GM21619 (cell line): ENCODE data around the gene RASA1.
"Not testable (repeated sequence)": the region's sequence is repeated elsewhere in the genome, so short reads cannot be mapped to it uniquely, and the experiment has no call there.

Experiments used
- ATAC-seq: cut with Tn5 transposase; IDR thresholded peaks from one replicate; pipeline ENCODE4 v1.9.1; 2021; ENCODE audit not compliant: unreplicated experiment

Gene RASA1

GRCh38 chr5:87278590-87279100 lies 11.0 kb downstream of the RASA1 start:
- ATAC-seq = no peak

GRCh38 chr5:87282269-87282668 lies 14.6 kb downstream of the RASA1 start:
- no peak for ATAC-seq

DNA sequence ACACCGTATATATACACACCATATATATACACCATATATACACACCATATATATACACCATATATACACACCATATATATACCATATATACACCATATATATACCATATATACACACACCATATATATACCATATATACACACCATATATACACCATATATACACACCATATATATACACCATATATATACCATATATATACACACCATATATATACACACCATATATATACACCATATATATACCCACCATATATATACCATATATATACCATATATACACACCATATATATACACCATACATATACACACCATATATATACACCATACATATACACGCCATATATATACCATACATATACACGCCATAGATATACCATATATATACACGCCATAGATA lies 19.6 kb downstream of the RASA1 start:
- not testable (repeated sequence) for ATAC-seq

- ATAC-seq = no peak
Measured at GRCh38 chr5:87298692-87299362, 31.1 kb downstream of the RASA1 start.

DNA sequence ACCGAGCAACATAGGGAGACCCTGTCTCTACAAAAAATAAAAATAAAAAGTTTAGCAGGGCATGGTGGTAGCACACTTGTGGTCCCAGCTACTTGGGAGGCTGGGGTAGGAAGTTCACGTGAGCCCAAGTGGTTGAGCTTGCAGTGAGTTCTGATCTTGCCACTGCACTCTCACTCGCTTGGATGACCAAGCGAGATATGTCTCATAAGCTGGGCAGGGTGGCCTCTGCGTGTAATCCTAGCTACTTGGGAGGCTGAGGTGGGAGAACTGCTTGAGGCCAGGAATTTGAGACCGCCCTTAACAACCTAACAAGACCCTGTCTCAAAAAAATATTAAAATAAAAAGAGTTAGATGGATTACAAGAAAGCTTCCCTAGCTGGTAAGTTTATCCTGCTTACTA lies 32.5 kb downstream of the RASA1 start:
- ATAC-seq = no peak

- no peak for ATAC-seq
Measured at GRCh38 chr5:87300744-87301143, 33.1 kb downstream of the RASA1 start.

GRCh38 chr5:87302061-87302460 lies 34.4 kb downstream of the RASA1 start:
- ATAC-seq = no peak

DNA sequence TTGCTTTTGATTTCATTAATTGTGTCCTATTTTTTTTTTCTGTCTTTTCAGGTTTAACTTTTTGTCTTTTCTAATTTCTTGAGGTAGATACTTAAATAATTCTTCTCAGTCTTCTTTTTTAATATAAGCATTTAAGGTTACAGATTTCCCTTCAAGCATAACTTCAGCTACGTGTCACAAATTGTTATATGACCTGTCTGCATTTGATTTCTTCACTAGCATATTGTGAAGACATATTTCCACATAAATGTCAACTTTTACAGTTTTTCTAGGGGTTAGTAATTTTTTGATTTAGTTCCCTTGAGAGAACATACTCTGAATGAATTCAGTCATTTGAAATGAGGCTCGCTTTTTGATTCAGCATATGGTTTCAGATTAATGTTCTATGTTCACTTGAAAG lies 35.6 kb downstream of the RASA1 start:
- no peak for ATAC-seq

DNA sequence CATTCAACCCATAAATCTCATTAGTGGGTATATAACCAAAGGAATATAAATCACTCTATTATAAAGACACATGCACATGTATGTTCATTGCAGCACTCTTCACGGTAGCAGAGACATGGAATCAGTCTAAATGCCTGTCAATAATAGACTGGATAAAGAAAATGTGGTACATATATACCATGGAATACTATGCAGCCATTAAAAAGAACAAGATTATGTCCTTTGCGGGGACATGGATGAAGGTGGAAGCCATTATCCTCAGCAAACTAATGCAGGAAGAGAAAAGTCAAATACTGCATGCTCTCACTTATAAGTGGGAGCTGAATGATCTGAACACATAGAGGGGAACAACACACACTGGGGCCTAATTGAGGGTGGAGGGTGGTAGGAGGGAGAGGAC lies 38.4 kb downstream of the RASA1 start:
- ATAC-seq = not testable (repeated sequence)

GRCh38 chr5:87307796-87308423 lies 40.2 kb downstream of the RASA1 start:
- ATAC-seq = peak; percentile 94

DNA sequence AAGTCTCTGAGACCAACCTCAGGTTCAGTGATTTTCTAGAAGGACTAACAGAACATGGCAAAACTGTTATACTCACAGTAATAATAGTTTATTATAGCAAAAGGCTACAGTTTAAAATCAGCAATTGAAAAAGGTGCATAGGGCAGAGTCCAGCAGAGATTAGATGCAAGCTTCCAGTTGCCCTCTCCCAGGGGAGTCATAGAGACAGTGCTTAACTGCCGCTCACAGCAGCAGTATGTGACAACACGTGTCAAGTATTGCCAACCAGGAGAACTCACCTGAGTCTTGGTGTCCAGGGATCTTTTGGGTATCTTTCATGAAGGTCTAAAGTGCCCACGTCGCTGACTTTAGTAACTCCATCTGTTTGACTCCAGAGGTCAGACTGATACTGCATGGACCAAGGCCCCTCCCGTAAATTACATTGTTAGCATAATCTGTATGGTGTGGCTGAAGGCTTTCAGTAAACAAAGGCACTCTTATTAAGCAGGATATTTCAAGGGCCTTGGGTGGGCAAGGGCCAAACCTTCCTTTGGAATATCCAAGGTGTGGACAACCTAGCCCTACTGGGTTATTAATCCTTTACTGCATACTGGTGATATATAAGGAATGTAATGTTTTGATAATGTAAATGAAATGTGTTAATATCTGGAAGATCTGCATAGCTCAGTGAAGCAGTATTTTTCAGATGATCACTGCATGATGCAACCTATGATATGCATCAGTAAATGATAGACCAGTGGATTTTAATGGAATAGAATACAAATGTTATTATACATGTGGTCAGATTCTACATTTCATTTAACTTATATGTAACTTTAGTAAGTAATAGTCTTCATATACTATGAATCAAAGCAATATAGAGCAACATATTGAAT lies 44.0 kb downstream of the RASA1 start:
- ATAC-seq = no peak

GRCh38 chr5:87313216-87313615 lies 45.5 kb downstream of the RASA1 start:
- ATAC-seq = no peak

DNA sequence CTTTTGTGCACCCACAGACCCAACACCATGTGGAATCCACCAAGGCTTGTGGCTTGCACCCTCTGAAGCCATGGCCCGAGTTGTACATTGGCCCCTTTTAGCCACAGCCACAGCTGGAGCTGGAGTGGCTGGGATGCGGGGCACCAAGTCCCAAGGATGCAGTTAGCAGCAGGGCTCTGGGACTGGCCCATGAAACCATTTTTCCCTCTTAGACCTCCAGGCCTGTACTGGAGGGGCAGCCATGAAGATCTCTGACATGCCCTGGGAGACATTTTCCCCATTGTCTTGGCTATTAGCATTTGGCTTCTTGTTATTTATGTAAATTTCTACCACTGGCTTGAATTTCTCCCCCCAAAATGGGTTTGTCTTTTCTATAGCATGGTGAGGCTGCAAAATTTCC lies 51.8 kb downstream of the RASA1 start:
- no peak for ATAC-seq

- no peak for ATAC-seq
Measured at GRCh38 chr5:87321605-87322004, 53.9 kb downstream of the RASA1 start.

DNA sequence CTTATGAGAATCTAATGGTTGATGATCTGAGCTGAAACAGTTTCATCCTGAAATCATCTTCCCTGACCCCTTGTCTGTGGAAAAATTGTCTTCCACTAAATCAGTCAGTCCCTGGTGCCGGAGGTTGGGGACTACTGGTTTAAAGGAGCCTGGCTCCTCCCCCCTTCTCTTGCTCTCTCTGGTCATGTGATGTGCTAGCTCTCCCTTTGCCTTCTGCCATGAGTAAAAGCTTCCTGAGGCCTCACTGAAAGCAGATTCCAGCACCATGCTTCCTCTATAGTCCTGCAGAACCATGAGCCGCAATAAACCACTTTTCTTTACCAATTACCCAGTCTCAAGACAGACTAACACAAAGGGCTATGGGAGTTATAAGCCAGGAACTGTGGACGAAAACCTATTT lies 54.7 kb downstream of the RASA1 start:
- ATAC-seq = no peak

GRCh38 chr5:87327998-87328397 lies 60.3 kb downstream of the RASA1 start:
- ATAC-seq = no peak

- no peak for ATAC-seq
Measured at GRCh38 chr5:87329114-87329513, 61.4 kb downstream of the RASA1 start.

DNA sequence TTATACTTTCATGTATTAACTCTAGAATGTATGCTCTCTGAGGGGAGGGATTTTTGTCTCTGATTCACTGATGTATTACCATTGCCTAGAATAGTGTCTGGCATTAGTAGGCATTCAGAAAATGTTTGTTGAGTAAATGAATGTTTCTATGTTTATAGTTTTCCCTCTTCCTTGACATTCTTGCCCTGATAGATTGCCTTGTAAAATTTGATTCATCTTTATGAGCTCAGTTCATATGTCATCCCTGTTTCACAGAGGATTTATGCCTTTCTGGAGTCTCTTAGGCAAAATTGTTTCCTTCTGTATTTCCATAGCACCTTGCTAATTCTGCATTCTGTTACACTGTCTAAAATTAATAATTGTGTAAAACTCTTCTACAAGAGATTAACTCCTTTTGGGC lies 72.3 kb downstream of the RASA1 start:
- ATAC-seq = no peak

DNA sequence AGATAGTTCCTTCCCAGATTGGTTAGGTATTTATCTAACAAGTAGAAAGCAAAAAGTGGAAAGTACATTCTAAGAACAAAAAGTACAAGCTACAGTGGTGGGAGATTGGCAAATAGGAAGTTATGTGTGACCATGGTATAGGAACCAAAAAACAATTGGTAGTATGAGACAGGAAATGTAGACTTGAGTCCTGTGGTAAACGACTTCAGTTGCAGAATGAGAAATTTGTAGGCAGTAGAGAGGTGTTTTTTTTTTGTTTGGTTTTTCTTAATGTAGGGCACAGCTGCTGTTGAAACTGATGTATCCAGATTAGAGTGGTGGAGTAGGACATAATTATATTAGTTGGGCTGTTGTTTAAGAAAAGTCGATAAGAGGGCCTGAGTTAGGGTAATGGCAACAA lies 73.0 kb downstream of the RASA1 start:
- peak; percentile 100 for ATAC-seq

GRCh38 chr5:87347272-87347671 lies 79.6 kb downstream of the RASA1 start:
- no peak for ATAC-seq

DNA sequence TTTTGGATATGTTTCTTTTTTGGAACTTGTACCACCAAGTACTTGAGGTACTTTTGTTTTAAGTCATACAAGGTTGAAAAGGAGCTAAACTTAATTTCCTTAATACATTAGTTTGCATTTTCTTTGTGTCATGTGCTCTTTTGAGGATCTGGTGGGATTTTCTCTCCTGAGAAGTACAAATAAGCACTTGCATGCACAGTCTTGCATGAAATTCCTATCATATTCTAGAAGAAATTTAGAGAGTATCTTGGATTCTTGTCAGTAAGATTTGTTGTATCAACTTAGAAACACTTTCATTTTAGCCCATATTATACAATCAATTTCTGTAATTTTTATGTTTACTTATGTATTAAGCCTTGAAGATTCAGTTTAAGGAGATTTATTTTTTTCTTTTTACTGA lies 80.2 kb downstream of the RASA1 start:
- no peak for ATAC-seq

- peak; percentile 95 for ATAC-seq
Measured at GRCh38 chr5:87354496-87354895, 86.8 kb downstream of the RASA1 start.
